GM18907 (cell line): Measurements from ENCODE around the gene GRM8.
A peak's percentile ranks its signal among the peaks of the same experiment; 100 is the strongest.

Experiments
- ATAC-seq: cut with Tn5 transposase; IDR thresholded peaks from one replicate; pipeline ENCODE4 v1.9.1; 2021; ENCODE audit warnings: mild to moderate bottlenecking, moderate library complexity; ENCODE audit not compliant: unreplicated experiment

GRM8 gene

DNA sequence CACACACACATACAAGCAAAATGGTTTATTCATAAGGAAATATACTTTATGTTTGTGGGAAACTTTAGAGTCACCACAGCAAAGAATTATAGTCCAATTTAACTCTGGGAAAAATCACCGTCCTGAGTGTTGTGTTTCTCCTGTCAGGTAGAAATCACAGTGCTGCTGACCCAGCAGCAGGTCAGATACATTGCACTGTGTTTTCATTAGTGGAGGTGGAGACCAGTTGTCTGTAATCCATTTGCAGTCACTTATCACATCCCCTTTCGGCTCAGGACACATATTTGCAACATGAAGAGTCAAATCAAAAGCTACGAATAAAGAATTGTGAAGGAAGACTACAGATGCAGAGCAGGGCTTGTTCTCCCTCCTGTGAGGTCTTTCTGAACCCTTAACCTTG is 799.6 kb downstream of the GRM8 start:
- no peak for ATAC-seq

DNA sequence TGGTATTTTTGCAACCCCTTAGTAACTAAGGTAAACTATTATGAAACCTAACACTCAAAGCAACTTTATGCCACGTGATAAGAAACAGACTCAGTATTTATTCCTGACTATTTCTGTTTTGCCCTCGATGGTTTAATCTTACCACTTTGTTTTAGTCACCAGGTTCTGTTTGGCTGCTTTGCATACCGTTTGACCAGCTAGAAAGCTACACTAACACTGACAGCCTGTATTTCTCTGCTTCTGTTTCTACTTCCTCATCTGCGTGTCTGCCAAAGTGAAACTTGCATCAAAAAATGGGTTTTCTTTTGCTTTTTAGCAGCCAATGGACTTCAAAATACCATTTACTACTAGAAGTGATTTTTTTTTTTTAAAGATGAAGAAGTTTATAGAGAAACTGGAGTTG is 802.5 kb downstream of the GRM8 start:
- ATAC-seq = peak; percentile 97

DNA sequence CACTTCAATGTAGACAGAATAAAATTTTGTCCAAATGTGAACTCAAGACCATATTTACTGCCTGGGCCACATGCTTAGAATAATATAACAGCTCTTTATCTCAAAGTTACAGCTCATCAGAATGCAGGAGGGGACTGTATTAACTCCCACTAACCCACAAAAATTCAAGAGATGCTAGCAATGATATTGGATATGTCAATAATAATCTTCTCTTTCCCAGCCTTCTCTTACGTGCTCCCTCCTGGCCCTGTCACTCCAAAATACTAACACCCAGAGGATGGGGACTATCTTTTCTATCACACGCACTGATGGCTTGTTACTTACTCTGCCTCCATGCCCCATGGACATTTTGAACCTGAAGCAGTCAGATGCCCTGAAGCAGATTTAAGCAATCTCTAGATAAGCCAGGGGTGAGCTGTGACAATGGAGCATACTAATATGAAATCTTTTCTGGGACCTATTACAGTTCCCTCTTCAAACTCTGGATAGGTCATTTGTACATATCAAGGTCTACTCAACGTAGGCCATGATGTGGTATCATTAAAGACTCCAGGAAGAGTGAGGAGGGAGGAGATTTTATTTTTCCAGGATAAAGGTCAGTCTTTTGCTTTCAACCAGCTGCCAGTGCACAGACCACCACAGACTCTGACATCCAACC is 803.0 kb downstream of the GRM8 start:
- ATAC-seq = peak; percentile 22

DNA sequence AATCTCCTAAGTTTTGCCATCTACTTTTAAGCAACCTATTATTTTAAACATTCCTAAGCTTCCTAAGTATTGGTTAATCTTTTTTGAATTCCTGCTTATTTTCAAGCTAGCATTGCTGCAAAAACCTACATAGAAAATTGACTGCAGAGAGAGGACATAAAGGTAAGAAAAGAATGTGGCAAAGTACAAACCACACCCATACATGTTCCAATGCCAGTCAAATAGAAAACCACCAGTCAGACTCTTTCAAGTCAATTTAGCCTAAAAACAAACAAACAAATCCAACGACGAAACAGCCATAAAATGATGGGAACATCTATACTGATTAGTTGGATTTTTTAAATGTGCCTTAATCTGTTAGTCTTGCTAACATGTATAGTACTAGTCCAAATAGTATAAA is 804.8 kb downstream of the GRM8 start:
- ATAC-seq = no peak

DNA sequence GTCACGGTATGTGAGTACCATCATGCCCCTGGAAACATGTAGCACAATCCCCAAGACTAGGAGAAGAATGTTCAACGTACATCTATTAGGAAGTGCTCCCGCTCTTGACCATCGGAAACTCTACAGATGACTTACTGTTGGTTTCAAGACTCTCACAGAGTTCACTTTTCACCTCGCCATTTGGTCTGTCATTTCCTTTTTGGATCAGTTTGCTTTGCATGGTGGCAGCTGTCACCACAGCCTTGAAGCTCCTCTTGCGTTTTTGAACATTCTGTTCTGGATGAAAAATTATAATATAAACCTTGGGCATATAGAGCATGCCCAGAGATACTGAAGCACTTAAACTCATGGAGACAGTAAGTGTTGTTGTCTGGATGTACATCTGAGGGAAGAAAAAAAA is 806.8 kb downstream of the GRM8 start:
- no peak for ATAC-seq

DNA sequence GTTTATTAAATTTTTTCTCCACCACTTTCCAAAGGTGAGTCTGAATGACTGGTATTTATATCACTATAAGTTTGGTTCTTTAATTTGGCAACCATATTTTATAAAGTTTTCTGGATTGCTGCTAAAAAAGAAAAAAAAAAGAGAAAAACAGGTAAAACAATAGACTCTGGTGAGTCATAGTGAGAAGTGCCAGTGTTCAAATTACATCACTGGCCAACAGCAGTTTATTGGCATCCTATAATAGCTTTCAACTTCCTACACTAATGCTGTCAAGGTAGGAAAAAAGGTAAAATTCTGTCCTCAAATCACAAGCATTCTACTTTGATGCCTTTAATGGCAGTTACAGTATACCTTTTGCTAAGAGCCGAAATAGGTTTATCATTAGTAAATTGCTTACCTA is 808.8 kb downstream of the GRM8 start:
- ATAC-seq = peak; percentile 40

DNA sequence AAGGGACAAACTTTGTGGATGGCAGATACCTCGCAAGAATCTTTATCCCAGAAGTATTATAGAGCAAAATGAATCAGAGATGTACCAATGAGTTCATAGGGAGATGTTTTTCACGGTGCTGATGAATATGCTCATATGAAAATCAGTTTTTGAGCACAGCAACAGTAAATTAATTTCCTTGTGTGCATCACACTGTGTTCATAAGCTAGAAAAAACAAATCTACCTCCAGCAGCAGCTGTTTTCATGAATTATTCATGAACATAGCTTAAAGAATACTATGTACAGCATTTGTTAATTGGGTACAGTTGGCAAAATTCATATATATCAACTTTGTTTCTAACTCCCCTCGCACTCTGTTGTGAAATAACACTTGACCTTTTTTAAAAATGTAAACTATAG is 809.8 kb downstream of the GRM8 start:
- ATAC-seq = no peak

DNA sequence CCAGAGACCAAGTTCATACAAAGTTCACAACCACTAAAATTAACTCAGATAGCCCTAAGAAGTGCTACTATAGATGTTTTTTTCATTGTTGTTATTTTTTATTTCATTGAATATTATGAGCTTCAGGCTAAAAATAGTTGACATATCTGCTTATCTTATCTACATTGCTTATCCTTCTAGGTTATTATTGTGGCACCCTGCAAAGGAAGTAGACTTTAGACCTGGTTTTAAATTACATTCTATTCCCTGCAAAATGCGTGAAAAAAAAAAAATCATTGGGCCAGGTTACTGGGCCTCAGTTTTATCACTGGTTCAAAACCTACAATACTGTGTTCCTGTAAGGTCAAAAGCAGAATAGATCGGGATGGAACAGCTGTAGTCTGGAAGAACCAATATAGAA is 811.0 kb downstream of the GRM8 start:
- no peak for ATAC-seq

DNA sequence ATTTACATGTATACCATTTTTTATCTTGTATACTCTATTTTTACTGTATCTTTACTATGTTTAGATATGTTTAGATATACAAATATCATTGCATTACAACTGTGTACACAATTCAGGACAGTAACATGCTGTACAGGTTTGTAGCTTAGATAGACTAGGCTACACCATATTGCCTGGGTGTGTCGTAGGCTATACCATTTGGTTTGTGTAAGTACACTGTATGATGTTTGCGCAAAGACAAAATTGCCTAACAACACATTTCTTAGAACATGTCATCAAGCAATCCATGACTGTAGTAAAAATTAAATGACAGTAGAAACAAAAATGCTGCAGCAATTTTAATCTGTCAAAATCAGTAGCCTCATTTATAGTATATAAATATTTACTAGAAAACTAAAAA is 812.2 kb downstream of the GRM8 start:
- no peak for ATAC-seq

DNA sequence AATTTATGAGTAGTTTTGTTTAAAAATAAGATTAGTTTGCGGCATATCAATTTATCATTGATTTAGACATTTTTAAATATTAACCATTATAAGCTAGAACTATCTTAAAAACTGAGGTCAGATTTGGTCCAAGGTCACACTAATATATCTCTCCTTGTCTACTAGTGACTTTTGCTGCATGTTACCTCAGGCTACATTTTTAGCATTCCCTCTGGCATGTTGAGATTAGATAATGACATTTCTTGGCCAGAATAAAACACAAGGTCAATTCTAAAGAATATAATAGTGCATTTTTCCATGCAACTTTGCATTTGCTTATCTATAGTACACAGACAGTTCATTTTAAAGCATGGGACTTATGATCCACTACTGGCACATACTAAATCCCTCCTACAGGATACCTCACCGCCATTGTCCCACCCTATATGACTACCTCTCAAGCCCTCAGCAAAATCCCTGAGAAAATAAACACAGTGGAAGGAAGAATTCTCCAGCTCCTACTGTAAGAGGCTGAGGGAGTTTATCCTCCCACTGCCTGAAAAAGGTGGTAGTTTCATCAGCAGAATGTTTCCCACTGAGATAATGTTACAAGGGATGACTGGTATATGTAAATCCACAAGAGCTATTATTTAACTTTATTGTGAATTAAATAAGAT is 816.4 kb downstream of the GRM8 start:
- ATAC-seq = no peak

DNA sequence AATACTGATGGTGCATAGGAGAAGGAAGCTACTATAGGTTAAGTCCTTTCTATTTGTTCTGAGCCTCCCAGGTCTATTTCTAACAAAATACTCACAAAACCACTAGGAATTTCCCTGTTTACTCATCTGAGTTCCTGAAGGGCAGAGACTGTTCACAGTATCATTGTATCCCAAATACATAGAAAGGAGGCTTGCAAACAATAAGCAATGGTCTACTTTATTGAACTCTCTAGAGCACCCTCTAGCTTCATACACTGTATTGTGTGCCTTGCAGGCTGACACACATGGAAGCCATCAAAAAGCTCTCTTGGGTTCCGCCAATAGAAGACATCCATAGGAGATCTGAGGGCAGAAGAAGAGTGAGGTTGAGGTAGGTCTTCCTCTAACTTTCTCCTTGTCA is 826.1 kb downstream of the GRM8 start:
- ATAC-seq = no peak

DNA sequence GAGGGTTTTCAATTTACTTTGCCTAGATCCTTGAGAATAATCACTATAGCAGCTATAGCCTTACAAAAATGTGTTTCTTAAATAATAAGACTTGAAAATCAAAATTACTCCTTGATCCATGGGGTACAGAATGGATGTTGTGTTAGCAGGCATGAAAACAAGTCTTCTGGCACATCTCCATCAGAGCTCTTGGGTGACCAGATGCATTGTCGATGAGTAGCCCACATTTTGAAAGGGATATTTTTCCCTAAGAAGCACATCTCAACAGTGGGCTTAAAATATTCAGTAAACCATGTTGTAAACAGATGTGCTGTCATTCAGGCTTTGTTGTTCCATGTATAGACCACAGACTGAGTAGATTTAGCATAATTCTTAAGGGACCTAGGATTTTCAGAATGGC is 827.8 kb downstream of the GRM8 start:
- no peak for ATAC-seq

DNA sequence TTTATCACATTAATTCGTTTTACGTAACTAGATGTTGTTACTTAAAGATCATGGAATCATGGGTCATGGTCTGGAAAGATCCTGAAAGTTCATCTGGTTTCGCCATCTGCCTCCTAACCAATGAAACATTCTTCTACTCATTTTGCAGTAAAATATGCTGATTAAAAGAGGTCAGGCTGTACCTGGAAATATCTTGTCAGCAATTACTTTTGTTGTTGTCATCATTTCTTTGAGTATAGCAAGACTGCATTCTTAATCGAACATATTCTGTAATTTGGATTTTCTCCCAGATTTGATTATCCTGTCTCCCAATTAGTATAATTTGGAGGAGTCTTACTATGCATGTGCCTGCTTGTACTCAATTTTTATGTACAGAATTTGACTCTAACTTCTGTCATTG is 833.7 kb downstream of the GRM8 start:
- ATAC-seq = no peak

DNA sequence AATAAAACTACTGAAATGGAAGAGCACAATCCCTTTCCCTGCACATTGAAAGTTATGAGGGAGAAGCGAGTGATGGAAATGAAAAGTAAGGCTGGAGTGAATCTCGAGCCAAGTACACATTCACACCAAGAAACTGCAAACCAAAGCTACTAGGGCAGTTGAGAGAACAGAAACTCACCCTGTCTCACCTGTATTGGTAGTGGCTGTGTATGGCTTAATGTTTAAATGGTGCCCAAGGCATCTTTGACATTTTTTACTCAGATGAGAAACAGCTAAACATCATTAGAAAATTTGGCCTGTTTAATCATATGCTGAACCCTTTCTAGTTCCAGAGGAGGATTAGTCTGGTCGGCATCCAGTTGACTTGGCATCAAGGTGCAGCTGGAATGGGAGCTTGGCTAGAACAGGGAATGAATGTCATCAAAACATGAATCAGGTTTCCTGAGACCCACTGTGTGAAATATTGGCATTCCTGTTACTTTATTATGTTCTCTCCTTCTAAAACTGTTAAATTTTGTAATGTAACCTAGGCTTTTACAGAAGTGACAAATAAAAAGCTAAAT is 840.8 kb downstream of the GRM8 start:
- ATAC-seq = peak; percentile 88

DNA sequence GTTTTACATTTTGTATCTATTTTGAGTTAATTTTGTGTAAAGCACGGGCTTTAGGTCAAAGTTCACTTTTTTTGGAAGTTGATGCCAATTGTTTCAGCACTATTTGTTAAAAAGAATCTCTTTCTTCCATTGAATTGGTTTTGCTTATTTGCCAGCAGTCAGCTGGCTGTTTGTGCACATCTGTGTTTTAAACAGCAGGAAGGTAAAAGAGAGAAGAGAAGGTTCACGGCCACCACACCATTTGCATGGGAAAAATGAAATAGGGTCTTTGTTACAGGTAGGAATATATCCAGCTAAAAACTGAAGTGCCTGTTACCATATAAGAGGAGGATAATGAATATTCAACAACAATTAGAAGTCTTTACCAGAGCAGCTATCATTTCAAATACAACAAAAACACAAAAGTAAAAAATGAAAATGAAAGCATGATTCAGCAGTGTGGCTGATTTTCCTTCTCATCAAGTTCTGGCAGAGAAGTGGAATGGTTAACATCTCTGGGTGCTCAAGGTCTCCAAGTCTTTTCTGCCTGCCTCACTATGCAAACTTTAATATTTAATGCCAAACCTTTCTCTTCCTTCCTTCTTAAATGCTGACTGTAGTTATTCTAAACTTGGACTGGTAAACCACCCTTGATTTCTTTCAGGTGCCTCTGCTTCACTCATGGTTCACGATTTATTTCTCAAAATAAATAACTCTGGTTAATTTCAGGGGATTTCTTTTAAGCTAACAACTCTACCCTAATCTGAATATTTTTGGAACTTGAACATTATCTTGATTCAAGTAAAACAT is 841.5 kb downstream of the GRM8 start:
- ATAC-seq = peak; percentile 38

DNA sequence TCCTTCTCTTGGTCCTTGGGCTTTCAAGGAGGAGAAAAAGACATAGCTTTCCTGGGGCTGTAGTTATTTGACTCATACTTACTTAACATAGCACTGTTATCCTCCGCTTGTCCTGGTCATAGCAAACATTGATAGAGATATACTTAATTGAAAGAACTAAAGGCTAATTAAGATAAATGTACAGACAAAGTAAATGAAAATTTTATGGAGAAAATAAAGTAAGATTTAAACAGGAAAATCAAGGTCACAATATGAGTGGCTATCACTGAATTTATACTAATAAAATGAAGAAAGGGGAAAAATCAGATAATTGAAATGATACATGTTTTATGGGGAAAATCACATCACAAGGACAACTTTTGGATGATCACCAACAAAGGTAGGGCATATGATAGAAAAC is 849.7 kb downstream of the GRM8 start:
- no peak for ATAC-seq

DNA sequence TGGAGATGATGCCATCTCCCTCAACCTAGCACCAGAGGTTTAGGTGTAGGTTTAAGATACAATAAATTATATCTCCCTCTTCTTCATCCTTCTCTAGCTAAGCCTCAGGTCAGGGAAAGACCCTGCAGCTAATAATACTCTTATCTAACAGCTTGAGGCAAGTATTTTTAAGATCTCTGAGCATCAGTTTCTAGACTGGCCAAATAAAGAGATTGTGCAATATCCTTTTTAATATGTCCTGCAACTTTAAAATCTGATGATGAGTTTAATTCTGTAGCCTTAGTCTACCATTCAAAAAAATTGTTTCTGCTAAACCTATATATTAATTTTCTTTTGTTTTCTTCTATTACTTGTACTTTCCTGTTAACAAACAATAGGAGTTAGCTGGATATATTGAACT is 850.8 kb downstream of the GRM8 start:
- no peak for ATAC-seq

DNA sequence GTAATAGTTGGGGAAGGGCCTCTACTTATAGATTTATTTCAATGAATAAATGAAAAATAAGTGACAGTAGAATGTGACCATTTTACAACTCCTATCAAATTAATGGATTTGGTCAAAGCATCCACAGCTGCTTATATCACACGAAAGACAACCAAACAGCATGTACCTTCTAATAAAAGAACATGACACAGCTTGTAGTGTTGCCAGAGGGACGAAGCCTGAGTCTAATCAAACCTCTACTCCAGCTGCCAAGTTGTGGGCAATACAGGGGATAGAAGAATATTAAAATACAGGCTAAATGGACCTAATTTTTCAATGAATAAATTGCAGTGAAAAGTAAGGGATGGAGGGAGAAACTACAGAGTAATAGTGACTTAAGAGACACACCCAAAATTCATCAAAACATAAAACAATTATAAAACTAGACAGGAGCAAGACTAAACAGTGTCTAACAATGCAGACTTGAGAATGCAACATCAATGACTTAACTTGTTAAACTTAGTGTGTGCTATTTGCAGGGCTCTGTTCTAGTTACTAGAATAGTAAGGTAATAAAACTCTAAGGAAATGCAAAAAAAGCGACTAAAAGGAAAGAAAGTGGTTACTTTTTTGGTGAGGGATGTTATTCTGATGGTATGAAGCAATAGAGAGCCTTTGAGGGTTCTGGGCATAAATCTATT is 853.8 kb downstream of the GRM8 start:
- ATAC-seq = no peak

DNA sequence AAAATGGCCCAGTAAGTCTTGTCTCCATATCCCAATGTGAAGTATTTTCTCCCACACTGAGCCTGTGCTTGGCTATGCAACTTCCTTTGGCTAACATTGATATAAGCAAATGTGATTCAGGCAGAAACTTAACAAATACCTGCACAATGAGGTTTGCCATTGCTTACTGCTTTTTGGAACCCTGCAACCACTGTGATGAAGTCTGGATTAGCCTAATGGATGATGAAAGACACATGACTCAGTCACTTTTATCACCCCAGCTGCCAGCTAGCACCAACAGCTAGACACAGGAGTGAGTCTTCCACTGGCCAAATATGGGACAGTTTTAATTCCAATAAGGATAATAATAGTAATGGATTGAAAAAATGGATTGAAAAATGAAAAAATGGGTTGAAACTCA is 854.5 kb downstream of the GRM8 start:
- no peak for ATAC-seq

DNA sequence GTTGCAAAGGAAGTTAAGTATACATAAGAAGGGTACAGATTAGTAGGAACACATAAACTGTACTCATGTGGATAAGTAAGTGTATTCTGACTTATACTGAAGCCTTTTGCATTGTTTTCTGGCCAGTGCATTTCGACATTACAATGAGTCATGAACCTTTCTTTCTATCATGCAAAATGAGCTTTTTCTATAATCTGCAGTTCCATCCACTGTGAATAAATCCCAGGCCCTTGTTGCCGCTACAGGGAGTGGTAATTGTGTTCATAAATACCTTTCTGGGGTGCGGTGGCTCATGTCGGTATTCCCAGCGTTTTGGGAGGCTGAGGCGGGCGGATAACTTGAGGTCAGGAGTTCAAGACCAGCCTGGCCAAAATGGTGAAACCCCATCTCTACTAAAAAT is 858.3 kb downstream of the GRM8 start:
- ATAC-seq = no peak
